Testis (tissue), 3 donors: ENCODE measurements around the gene ABHD10. TPM values are rescaled to one million over a fixed set of nuclear protein-coding genes. Genes with fewer than 3 reads are reported as not detected.

Source experiments
- DNase-seq: peaks from one replicate; pipeline ENCODE4 v3.0.0-alpha.2; 2019
- H3K27ac ChIP-seq, 2 donors: fragments of 200-600 bp; sonication (generic); one replicate each; pipeline ENCODE4 v1.5.1; 2019
- H3K27me3 ChIP-seq: fragments of 200-600 bp; sonication (generic); one replicate; pipeline ENCODE4 v1.5.1; 2019
- H3K36me3 ChIP-seq: fragments of 200-600 bp; sonication (generic); one replicate; pipeline ENCODE4 v1.5.1; 2017; ENCODE audit warnings: low read depth; ENCODE audit errors: missing control alignments
- H3K4me1 ChIP-seq: fragments of 200-600 bp; sonication (generic); one replicate; pipeline ENCODE4 v1.5.1; 2019
- H3K4me3 ChIP-seq, 2 donors: fragments of 200-600 bp; sonication (generic); one replicate each; pipeline ENCODE4 v1.5.1; 2017 to 2019
- H3K9me3 ChIP-seq: fragments of 200-600 bp; sonication (generic); one replicate; pipeline ENCODE4 v1.5.1; 2017
- CTCF ChIP-seq, 3 experiments: fragments of 450-650 bp in 2 of 3; fragments of 200-600 bp in 1 of 3; sonication (generic) in 1 of 3; IDR thresholded peaks; one replicate each; pipeline ENCODE4 v1.5.1; 2016 to 2019; ENCODE audit warnings: antibody characterized with exemption in 3 of 3, mild to moderate bottlenecking in 2 of 3, moderate library complexity in 1 of 3
- POLR2A ChIP-seq: fragments of 450-650 bp; IDR thresholded peaks from one replicate; pipeline ENCODE4 v1.6.1; 2017; ENCODE audit warnings: antibody characterized with exemption, mild to moderate bottlenecking, moderate library complexity
- WGBS, 2 donors: methylation state at CpG; one replicate each; pipeline ENCODE4 v1.1.5; 2018; 5-methylcytosine and 5-hydroxymethylcytosine counted together
- intact Hi-C: fragments of 100-400 bp; cut with DNase I; formaldehyde crosslinking; loops from one replicate; pipeline ENCODE4 v1.15.1; 2023; ENCODE audit warnings: low total_unique reads
- polyA plus RNA-seq: library from polyadenylated mRNA; stranded (reverse); fragments of 350-450 nt; fragmentation: Illumina TruSeq; extraction: RNeasy Lipid Tissue Mini Kit (QIAGEN cat#74804); gene quantifications from one replicate; pipeline ENCODE4 v1.2.3, GENCODE V29; 2014; ENCODE audit warnings: low read depth, low replicate concordance; ENCODE audit not compliant: insufficient read depth
- total RNA-seq, 2 donors: library from RNA; depleted of rRNA; stranded (reverse); fragments of >200 nt; gene quantifications; one replicate each; pipeline ENCODE4 v1.2.3, GENCODE V29; 2016

Gene ABHD10
- total and polyA plus RNA-seq, 3 donors from 2014 or later, result 38.0 to 43.0 (median 38.4) TPM

DNA sequence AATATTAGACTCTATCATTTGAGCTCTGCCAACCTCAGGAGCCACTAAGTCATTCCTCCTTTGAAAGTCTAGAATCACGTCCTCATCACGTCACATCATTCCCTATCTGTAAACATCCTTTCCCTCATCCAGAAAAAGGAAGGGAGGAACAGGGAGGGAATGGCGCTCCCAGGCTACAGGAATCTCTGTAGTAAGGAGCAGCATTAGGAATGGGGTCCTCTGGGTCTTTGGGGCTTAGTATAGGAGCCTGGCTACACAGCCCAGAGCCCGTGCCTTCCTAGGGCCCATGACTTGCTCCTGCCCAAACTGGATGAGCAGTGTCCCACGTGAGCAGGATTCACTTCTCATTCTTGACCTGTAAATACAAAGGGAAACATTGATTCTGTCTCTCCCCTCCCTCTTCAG lies 21.5 kb downstream of the ABHD10 start:
- H3K27ac ChIP-seq, result no peak overlapping the region
- DNase-seq, result no peak
- H3K4me3 ChIP-seq, result no peak overlapping the region
- intact Hi-C loops, result no loop called here
- no peaks in the 10 kb centered on the region for H3K27me3 ChIP-seq
- TF ChIP-seq POLR2A (no peak), CTCF (IDR thresholded peaks at IDR 0.05) (no peak)
- H3K9me3 ChIP-seq, result no peaks in the 10 kb centered on the region
- no peaks in the 10 kb centered on the region for H3K36me3 ChIP-seq
- peaks cover 10% of the 10 kb centered on the region for H3K4me1 ChIP-seq
- WGBS, 2 donors, result 91% methylated on average over 5 of the region's 5 CpGs

DNA sequence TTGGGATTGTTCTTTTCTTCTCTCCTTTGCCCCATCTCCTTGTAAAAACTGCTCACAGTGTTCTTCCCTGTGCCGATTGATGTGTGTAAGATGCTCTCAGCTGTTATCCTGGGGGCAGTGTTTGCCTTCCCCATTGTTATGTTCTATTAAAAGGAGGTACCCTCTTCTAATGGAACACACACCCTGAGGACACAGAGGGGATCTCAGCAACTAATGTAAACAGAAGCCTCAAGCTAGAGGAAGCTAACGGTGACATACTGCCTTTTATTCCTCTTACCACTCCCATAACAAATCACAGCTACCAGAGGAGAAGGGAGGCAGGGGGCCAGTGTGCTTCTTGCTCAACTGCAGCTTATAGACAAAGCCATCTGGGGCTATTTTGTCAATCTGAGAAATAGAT lies 22.1 kb downstream of the ABHD10 start:
- Histone ChIP-seq H3K27me3 (no peaks in the 10 kb centered on the region), H3K4me3 (no peak overlapping the region), H3K36me3 (no peaks in the 10 kb centered on the region), H3K4me1 (peaks cover 10% of the 10 kb centered on the region), H3K27ac (no peak overlapping the region), H3K9me3 (no peaks in the 10 kb centered on the region)
- DNase-seq, result no peak
- 74 to 89% methylated on average over 2 of the region's 2 CpGs for WGBS, 2 donors
- TF ChIP-seq CTCF (IDR thresholded peaks at IDR 0.05), result no peak
- TF ChIP-seq POLR2A, result no peak
- intact Hi-C loops, result no loop called here

DNA sequence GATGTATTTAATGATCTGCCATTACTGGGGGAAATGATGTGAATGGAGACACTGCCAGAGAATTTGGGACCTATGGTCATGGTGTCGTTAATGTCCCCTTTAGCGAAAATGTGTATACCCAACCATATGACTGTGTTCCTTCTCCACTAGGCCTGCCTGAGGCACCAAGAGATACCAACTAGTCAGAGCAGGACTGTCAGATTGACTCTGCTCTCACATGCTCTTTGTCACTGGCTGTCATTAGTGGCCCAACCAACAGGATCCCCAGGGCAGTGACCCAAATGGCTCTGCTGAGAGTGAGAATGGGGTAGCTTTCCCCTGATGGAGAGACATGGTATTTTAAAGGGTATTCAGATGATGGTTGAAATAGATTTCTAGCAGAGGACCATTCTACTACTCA lies 22.7 kb downstream of the ABHD10 start:
- TF ChIP-seq POLR2A, result no peak
- TF ChIP-seq CTCF (IDR thresholded peaks at IDR 0.05), result no peak
- 96 to 98% methylated on average over 2 of the region's 2 CpGs for WGBS, 2 donors
- H3K9me3 ChIP-seq, result no peaks in the 10 kb centered on the region
- no peaks in the 10 kb centered on the region for H3K27me3 ChIP-seq
- intact Hi-C loops, result no loop called here
- peaks cover 10% of the 10 kb centered on the region for H3K4me1 ChIP-seq
- no peak overlapping the region for H3K27ac ChIP-seq
- H3K36me3 ChIP-seq, result no peaks in the 10 kb centered on the region
- no peak for DNase-seq
- no peak overlapping the region for H3K4me3 ChIP-seq

- Histone ChIP-seq H3K4me1 (peaks cover 10% of the 10 kb centered on the region), H3K9me3 (no peaks in the 10 kb centered on the region), H3K27me3 (no peaks in the 10 kb centered on the region), H3K27ac (no peak overlapping the region), H3K36me3 (no peaks in the 10 kb centered on the region), H3K4me3 (no peak overlapping the region)
- 71 to 78% methylated on average over 8 of the region's 8 CpGs for WGBS, 2 donors
- TF ChIP-seq CTCF (IDR thresholded peaks at IDR 0.05) (no peak), POLR2A (no peak)
- no peak for DNase-seq
- intact Hi-C loops, result no loop called here
Measured at GRCh38 chr3:112002096-112002971, 23.5 kb downstream of the ABHD10 start.
